ENCODE data around the gene SLC66A2. TPM values are rescaled to one million over a fixed set of nuclear protein-coding genes. Genes with fewer than 3 reads are reported as not detected.

The SLC66A2 gene
- total RNA-seq, 2 experiments from 2014 or later: 44.5 to 44.8 TPM

DNA sequence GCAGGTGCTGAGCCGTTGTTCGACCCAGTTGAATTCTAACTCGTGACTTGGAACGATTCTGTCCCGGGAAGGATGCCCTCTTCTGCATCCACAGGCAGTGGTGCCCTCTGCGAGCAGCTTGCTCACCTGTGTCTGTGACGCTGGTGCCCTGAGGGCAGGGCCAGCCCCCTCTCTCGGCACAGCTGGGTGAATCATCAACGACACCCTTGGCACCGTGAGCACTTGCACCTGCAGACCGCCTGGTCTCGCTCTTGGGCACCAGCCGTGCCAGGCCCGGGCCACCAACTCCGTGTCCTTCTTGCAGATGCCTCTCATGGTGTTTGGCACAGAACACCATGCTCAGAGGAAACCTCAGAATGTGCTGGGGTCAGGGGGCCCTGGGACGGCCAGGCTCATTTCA lies 75.0 kb downstream of the SLC66A2 start:
- no peak overlapping the region for H3K27ac Mint-ChIP-seq
- ChIA-PET CTCF (no interaction called here), POLR2A (no interaction called here)
- TF ChIP-seq CTCF (IDR thresholded peaks at IDR 0.05): no peak
- ATAC-seq (ENCODE audit: poor library complexity): no peak
- Histone ChIP-seq H3K27ac (ENCODE audit: low read depth in 1 of 2, low read length in 2 of 2) (no peak overlapping the region), H3K27me3 (ENCODE audit: control insufficient read depth in 1 of 2, insufficient read depth in 2 of 2, low read length in 2 of 2) (no peaks in the 10 kb centered on the region), H3K4me3 (ENCODE audit: low read length) (no peak overlapping the region), H3K9me3 (ENCODE audit: control insufficient read depth in 1 of 2, insufficient read depth in 1 of 2, low read length in 2 of 2) (peaks cover 0 to 23% of the 10 kb centered on the region in 2 experiments), H3K4me1 (ENCODE audit: insufficient read depth, low read length) (no peaks in the 10 kb centered on the region), H3K36me3 (ENCODE audit: insufficient read depth, low read length) (no peaks in the 10 kb centered on the region)
- no peaks in the 10 kb centered on the region for H3K4me1 Mint-ChIP-seq (ENCODE audit: low read depth)
- no peak overlapping the region for H3K4me3 Mint-ChIP-seq
- intact Hi-C loops (cut with DNase I, micrococcal nuclease): no loop called here
- H3K27me3 Mint-ChIP-seq: no peaks in the 10 kb centered on the region
- DNase-seq: no peak
- no peaks in the 10 kb centered on the region for H3K36me3 Mint-ChIP-seq (ENCODE audit: low read depth)
- H3K9me3 Mint-ChIP-seq: no peaks in the 10 kb centered on the region

GRCh38 chr18:79875931-79876461 lies 75.5 kb downstream of the SLC66A2 start:
- Mint-ChIP-seq H3K36me3 (ENCODE audit: low read depth) (no peaks in the 10 kb centered on the region), H3K27me3 (no peaks in the 10 kb centered on the region), H3K4me3 (no peak overlapping the region), H3K27ac (no peak overlapping the region), H3K4me1 (ENCODE audit: low read depth) (no peaks in the 10 kb centered on the region), H3K9me3 (no peaks in the 10 kb centered on the region)
- no peak for TF ChIP-seq CTCF (IDR thresholded peaks at IDR 0.05)
- CTCF ChIA-PET: no interaction called here
- no peak overlapping the region for H3K4me3 ChIP-seq (ENCODE audit: low read length)
- no peak for DNase-seq
- no peaks in the 10 kb centered on the region for H3K4me1 ChIP-seq (ENCODE audit: insufficient read depth, low read length)
- ATAC-seq (ENCODE audit: poor library complexity): no peak
- H3K36me3 ChIP-seq (ENCODE audit: insufficient read depth, low read length): no peaks in the 10 kb centered on the region
- POLR2A ChIA-PET: no interaction called here
- H3K27ac ChIP-seq (ENCODE audit: low read depth in 1 of 2, low read length in 2 of 2): no peak overlapping the region
- H3K27me3 ChIP-seq (ENCODE audit: control insufficient read depth in 1 of 2, insufficient read depth in 2 of 2, low read length in 2 of 2): no peaks in the 10 kb centered on the region
- H3K9me3 ChIP-seq (ENCODE audit: control insufficient read depth in 1 of 2, insufficient read depth in 1 of 2, low read length in 2 of 2): peaks cover 0 to 23% of the 10 kb centered on the region in 2 experiments
- intact Hi-C loops (cut with DNase I, micrococcal nuclease): no loop called here

- no peaks in the 10 kb centered on the region for H3K36me3 Mint-ChIP-seq (ENCODE audit: low read depth)
- Histone ChIP-seq H3K36me3 (ENCODE audit: insufficient read depth, low read length) (no peaks in the 10 kb centered on the region), H3K27ac (ENCODE audit: low read depth in 1 of 2, low read length in 2 of 2) (no peak overlapping the region), H3K4me3 (ENCODE audit: low read length) (no peak overlapping the region), H3K4me1 (ENCODE audit: insufficient read depth, low read length) (no peaks in the 10 kb centered on the region), H3K9me3 (ENCODE audit: control insufficient read depth in 1 of 2, insufficient read depth in 1 of 2, low read length in 2 of 2) (peaks cover 0 to 23% of the 10 kb centered on the region in 2 experiments), H3K27me3 (ENCODE audit: control insufficient read depth in 1 of 2, insufficient read depth in 2 of 2, low read length in 2 of 2) (no peaks in the 10 kb centered on the region)
- intact Hi-C loops (cut with DNase I, micrococcal nuclease): no loop called here
- CTCF ChIA-PET: no interaction called here
- no peaks in the 10 kb centered on the region for H3K9me3 Mint-ChIP-seq
- ATAC-seq (ENCODE audit: poor library complexity): no peak
- no peak for TF ChIP-seq CTCF (IDR thresholded peaks at IDR 0.05)
- DNase-seq: no peak
- H3K27me3 Mint-ChIP-seq: no peaks in the 10 kb centered on the region
- no peak overlapping the region for H3K4me3 Mint-ChIP-seq
- H3K27ac Mint-ChIP-seq: no peak overlapping the region
- H3K4me1 Mint-ChIP-seq (ENCODE audit: low read depth): no peaks in the 10 kb centered on the region
- POLR2A ChIA-PET: no interaction called here
Measured at GRCh38 chr18:79875531-79875919, 75.9 kb downstream of the SLC66A2 start.

Measured in CD4-positive, alpha-beta T cell (primary cell).